Stimulated activated CD4-positive, alpha-beta T cell treated with anti-CD3 and anti-CD28 coated beads, Interleukin-2, amount 100 ng/mL, for 48 hours (primary cell): ENCODE measurements around the gene ESR1.
"Not testable (repeated sequence)": the region's sequence is repeated elsewhere in the genome, so short reads cannot be mapped to it uniquely, and the experiment has no call there.

Experiments used
- DNase-seq, 2 donors: peaks; one replicate each; pipeline ENCODE4 v3.0.0-alpha.2; 2020

The ESR1 gene

GRCh38 chr6:151899796-151900195, 92.3 kb downstream of the ESR1 start:
- not testable (repeated sequence) for DNase-seq

- no peak for DNase-seq
These were observed 92.8 kb downstream of the ESR1 start for GRCh38 chr6:151900256-151900655.

GRCh38 chr6:151901009-151901411, 93.5 kb downstream of the ESR1 start:
- DNase-seq, result no peak

GRCh38 chr6:151904631-151905030, 97.1 kb downstream of the ESR1 start:
- DNase-seq, result no peak

- no peak for DNase-seq
These were observed 97.6 kb downstream of the ESR1 start for GRCh38 chr6:151905072-151905471.

DNA sequence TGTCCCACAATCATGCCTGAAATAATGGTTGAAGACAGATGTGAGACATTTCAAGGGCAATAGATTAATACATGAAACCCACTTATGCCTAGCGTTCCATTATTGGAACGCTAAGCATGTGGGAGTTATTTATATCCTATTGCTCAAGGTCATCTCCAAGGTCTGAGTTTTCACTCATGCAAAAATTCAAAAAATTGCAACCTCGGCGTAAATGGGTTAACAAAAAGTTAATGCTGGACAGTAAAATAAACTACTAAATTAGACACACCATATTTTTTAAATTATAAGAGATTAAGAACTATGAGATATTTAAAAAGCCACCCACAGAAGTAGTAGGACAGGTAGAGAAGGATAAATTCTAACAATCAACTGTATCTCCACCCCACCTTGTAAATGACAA, 98.4 kb downstream of the ESR1 start:
- no peak for DNase-seq

GRCh38 chr6:151911401-151911800, 103.9 kb downstream of the ESR1 start:
- DNase-seq, result no peak

DNA sequence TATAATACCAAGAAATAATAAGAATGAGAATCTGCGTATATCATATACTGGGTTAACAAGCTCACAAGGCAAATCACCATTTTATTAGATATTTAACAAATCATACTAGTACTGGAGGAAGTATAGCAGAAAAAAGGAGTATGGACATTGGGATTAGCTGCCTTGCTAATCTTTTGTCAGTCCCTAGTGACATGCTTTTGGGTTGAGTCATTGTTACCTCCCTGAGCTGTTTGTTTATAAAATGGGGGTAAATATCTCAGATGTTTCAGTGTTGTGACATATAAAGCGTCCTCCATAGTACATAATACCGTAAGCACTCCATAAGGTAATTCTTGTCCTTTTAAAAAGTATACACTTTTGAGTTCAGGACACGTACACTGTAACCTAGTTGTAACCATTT, 107.0 kb downstream of the ESR1 start:
- DNase-seq, result no peak

DNA sequence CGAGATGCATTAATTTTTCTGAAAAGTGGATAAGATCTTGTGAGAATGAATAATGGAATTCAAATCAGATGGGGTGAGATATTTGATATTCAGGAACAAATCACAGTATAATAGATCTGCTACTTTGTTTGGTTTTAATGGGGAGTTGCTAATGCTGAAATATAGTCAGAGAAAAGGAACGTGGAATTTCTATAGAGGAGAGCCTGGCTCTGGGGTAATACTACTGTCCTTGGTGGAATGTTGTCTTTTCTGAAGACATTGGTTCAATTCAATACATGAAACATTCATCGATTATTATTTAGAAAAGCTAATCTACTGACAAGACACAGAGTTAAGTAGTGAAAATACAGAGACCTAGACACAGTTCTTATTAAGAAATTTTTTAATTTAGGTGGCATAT, 108.6 kb downstream of the ESR1 start:
- no peak for DNase-seq

- no peak for DNase-seq
These were observed 109.2 kb downstream of the ESR1 start for GRCh38 chr6:151916680-151917164.

DNA sequence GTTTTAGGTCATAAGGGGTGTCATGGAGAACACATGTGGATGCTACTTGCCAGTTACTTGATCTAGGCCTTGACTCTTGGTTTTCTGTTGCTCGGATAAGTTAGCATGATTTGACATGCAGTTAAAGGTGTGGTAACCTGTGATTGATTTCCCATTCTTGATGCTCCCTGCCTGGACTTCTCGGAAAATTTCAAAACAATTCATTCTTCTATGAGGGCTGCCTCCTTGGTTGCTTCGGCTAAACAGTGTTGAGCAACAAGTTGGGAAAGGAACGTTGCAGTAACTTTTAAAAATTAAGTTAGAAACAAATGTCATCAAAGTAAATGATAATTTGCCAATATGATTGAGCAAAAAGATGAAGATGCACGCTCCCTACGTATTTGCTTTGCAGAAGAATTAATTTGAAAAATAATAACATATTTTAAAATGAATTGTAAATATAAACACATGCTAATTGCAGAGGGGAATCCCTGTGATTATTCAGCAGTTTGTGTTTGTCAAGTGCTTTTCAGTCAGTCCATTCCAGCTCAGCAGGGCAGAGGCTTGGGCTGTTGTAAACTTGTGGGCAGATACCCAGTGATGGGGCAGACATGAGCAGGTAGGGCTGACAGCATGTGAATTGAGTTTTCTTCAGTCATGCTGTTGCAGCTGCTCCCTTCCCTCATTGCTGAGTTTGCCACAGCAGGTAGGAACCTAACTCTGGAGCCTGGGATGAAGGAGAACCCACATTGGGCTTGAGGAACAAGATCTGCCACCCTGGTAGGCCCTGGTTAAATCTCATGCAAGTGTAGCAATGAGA, 110.2 kb downstream of the ESR1 start:
- no peak for DNase-seq

- no peak for DNase-seq
These were observed 132.8 kb downstream of the ESR1 start for GRCh38 chr6:151940307-151940706.

DNA sequence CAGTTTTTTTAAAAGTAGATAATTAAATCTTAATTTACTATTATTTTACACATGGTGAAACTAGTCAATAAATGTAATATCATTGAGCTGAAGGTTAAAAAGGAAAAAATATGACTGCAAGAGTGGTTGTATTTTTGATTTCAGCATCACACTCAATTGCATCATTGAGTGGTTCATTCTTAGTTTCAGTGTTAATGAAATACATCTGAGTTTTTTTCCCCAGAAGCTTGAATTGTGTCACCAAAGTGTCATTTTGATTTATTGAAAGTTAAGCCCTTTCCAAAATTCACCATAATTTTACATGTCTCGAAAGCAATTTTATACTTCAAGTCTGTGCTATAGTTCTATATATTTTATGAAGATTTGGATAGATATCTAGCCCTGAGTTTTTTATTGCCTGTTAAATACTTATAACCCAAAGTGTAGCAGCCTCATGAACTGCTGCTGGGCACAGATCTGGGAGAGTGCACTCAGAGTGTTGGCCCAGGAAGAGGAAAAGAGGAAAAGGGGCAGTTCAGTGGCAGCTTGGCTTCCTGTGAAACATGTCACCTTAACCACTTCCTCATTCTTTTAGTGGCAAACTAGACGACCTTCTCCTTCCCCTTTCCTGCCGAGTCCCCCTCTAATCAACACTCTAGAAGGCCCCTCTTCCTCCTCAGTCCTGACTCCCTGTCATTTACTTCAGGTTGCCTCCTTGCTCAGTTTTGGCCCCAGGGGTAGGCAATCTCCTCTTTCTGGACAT, 140.7 kb downstream of the ESR1 start:
- DNase-seq, result no peak

- no peak for DNase-seq
These were observed 150.8 kb downstream of the ESR1 start for GRCh38 chr6:151958332-151958731.

GRCh38 chr6:151959086-151959485, 151.6 kb downstream of the ESR1 start:
- no peak for DNase-seq

DNA sequence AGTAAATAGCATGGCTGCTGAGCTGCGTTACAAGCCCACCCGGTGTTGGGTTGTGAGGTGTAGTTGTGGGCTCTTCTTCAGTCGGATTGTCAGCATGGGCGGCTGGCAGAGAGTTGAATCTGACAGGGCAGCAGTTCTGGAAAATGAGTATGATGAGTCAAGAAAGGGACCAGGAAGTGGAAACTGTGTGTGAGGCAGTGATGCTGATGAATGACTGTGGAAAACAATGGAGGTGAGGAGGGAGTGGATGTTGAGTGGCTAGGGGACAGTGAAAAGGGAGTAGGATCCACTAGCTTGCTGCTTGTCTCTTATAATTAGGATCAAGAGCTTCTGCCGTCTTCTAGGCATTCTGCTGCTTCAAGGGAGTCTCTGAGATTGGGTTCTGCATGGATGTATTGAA, 154.3 kb downstream of the ESR1 start:
- DNase-seq, result no peak

- no peak for DNase-seq
These were observed 154.9 kb downstream of the ESR1 start for GRCh38 chr6:151962246-151962846.

GRCh38 chr6:151963001-151963400, 155.5 kb downstream of the ESR1 start:
- DNase-seq, result no peak

- DNase-seq, result not testable (repeated sequence)
These were observed 156.9 kb downstream of the ESR1 start for GRCh38 chr6:151964412-151964811.

DNA sequence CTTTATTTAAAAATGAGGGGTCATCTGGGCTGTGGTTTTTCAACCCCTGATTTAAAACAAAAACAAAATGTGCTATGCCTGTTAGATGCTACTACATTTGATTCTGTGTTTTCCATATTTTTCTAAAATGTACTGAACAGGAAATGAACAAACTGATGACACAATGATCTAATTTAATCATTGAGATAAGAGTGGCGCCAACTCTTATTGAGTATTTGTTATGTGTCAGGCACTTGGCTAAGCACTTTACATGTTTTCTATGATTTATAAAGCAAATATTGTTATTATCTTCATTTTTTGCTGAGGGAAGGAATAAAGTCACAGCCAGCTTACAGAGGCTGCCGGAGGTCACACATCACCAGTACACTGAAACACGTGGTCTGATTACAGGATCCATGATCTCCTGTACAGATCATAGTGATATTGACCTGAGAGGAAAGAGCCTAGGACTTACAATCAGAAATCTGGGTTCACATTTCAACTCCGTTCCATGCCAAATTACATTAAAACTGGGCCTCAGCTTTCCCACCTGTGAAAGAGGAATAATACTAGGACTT, 166.7 kb downstream of the ESR1 start:
- no peak for DNase-seq

DNA sequence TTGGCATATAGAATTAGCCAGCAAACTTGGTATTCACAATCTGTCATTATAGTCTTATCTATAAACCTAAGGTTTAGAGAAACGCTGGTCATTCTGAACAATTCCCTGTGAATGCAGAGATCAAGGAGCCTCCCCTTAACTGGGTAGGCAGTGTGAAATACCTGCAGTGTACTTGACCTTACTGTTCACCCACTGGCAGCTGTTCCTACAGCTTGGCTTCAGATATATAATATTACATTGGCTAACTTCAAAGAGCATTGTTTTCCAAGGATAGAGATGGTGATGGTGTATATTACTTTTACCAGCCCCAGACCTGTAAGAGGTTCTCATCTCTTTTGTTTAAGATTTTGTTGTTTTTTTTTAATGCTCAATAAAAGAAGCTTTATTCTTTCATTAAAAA, 168.3 kb downstream of the ESR1 start:
- no peak for DNase-seq

GRCh38 chr6:151988199-151988598, 180.7 kb downstream of the ESR1 start:
- DNase-seq, result not testable (repeated sequence)

- DNase-seq, result no peak
These were observed 184.6 kb downstream of the ESR1 start for GRCh38 chr6:151992091-151992490.

DNA sequence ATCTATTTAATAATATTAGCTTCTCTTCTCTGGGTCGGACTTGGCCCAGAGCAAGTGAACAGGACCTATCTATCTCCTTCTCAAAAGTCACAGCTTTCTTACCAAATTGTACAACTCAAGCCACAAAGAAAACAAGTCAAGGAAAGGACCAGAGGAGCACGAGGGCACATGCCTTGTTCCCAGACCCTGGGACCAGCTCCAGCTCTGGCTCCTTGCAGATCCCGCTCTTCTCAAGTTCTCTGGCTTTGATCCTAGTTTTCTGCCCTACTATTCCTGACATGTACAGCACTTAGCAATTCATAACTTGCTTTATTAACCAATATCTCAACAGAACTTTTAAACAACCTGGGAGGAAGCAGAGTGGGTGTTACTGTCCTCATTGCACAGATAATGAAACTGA, 185.9 kb downstream of the ESR1 start:
- DNase-seq, result no peak
